Endodermal cell (in vitro differentiated cells): ENCODE results near the gene PDE8A. TPM values are rescaled to one million over a fixed set of nuclear protein-coding genes. Genes with fewer than 3 reads are reported as not detected.

Source experiments
- DNase-seq: peaks from one replicate; pipeline ENCODE4 v3.0.0-alpha.2; 2017
- H3K27ac ChIP-seq: 2 replicates; pipeline ENCODE4 v1.5.1; 2013; ENCODE audit warnings: mild to moderate bottlenecking, low read depth, low read length, moderate library complexity
- H3K27me3 ChIP-seq: 2 replicates; pipeline ENCODE4 v1.6.1; 2013; ENCODE audit warnings: mild to moderate bottlenecking, low read length, moderate library complexity; ENCODE audit not compliant: insufficient read depth, control insufficient read depth, poor library complexity, severe bottlenecking
- H3K36me3 ChIP-seq: 2 replicates; pipeline ENCODE4 v1.7.0; 2013; ENCODE audit warnings: mild to moderate bottlenecking, low read length, moderate library complexity; ENCODE audit not compliant: control insufficient read depth, insufficient read depth
- H3K4me1 ChIP-seq: one replicate; pipeline ENCODE4 v1.7.0; 2013; ENCODE audit warnings: low read length; ENCODE audit not compliant: control insufficient read depth, insufficient read depth
- H3K4me3 ChIP-seq: 2 replicates; pipeline ENCODE4 v1.5.1; 2013; ENCODE audit warnings: mild to moderate bottlenecking, low read length, moderate library complexity
- H3K9ac ChIP-seq: 2 replicates; pipeline ENCODE4 v1.6.1; 2013; ENCODE audit warnings: mild to moderate bottlenecking, low read length, moderate library complexity; ENCODE audit not compliant: poor library complexity, severe bottlenecking; ENCODE audit errors: extremely low read depth
- H3K9me3 ChIP-seq: 2 replicates; pipeline ENCODE4 v1.6.1; 2013; ENCODE audit warnings: mild to moderate bottlenecking, low read length, moderate library complexity; ENCODE audit not compliant: control insufficient read depth
- H3K27ac Mint-ChIP-seq: 2 replicates; pipeline ENCODE4 v1.8.0; 2020; ENCODE audit warnings: mixed read lengths
- H3K27me3 Mint-ChIP-seq: 2 replicates; pipeline ENCODE4 v1.8.0; 2021; ENCODE audit warnings: mild to moderate bottlenecking, mixed read lengths; ENCODE audit not compliant: insufficient read depth
- H3K36me3 Mint-ChIP-seq: 2 replicates; pipeline ENCODE4 v1.8.0; 2020; ENCODE audit warnings: low read depth, mixed read lengths
- H3K4me1 Mint-ChIP-seq: 2 replicates; pipeline ENCODE4 v1.8.0; 2020; ENCODE audit warnings: mixed read lengths
- H3K4me3 Mint-ChIP-seq: 2 replicates; pipeline ENCODE4 v1.8.0; 2020; ENCODE audit warnings: mild to moderate bottlenecking, moderate library complexity, mixed read lengths
- H3K9me3 Mint-ChIP-seq: 2 replicates; pipeline ENCODE4 v1.8.0; 2020; ENCODE audit warnings: mild to moderate bottlenecking, mixed read lengths
- CTCF ChIP-seq: fragments of 200-600 bp; sonication (generic); conservative IDR thresholded peaks from 2 replicates; pipeline ENCODE4 v1.5.0; 2021; ENCODE audit warnings: antibody characterized with exemption, mild to moderate bottlenecking
- WGBS, 2 experiments: methylation state at CpG; one replicate each; pipeline versions ENCODE4 v1.1.5 to v1.1.7; 2013; ENCODE audit warnings: missing lambda C conversion rate in 2 of 2, mixed read lengths in 1 of 2; ENCODE audit not compliant: insufficient coverage in 1 of 2, insufficient read length in 1 of 2; 5-methylcytosine and 5-hydroxymethylcytosine counted together
- total RNA-seq, 2 donors: library from RNA; stranded (reverse); fragmentation: NEBNext Ultra II Directional in 1 of 2; extraction: Animal tissue kit (Norgen Biotek cat#: 25700) in 1 of 2; gene quantifications; 2 replicates in 1 of 2; 3 replicates in 1 of 2; pipeline ENCODE4 v1.2.1, GENCODE V29; 2021

The PDE8A gene
- total RNA-seq, 2 donors from 2014 or later = 14.8 to 15.2 TPM

- DNase-seq = peak; percentile 78
- peaks cover 64% of the 10 kb centered on the region for H3K27me3 Mint-ChIP-seq
- H3K9me3 ChIP-seq = no peaks in the 10 kb centered on the region
- H3K9me3 Mint-ChIP-seq = no peaks in the 10 kb centered on the region
- no peak overlapping the region for H3K27ac Mint-ChIP-seq
- peak overlapping the region; percentile 63 for H3K4me3 ChIP-seq
- peak; percentile 4 for TF ChIP-seq CTCF
- peaks cover 49% of the 10 kb centered on the region for H3K27me3 ChIP-seq
- no peaks in the 10 kb centered on the region for H3K36me3 ChIP-seq
- 6% methylated on average over 40 to 46 of the region's 46 CpGs for WGBS, 2 experiments
- H3K27ac ChIP-seq = no peak overlapping the region
- peaks cover 23% of the 10 kb centered on the region for H3K4me1 Mint-ChIP-seq
- peak overlapping the region; percentile 76 for H3K4me3 Mint-ChIP-seq
- H3K36me3 Mint-ChIP-seq = no peaks in the 10 kb centered on the region
- no peak overlapping the region for H3K9ac ChIP-seq
- no peaks in the 10 kb centered on the region for H3K4me1 ChIP-seq
Measured at GRCh38 chr15:84982301-84982920, 755 bp downstream of the PDE8A start.

DNA sequence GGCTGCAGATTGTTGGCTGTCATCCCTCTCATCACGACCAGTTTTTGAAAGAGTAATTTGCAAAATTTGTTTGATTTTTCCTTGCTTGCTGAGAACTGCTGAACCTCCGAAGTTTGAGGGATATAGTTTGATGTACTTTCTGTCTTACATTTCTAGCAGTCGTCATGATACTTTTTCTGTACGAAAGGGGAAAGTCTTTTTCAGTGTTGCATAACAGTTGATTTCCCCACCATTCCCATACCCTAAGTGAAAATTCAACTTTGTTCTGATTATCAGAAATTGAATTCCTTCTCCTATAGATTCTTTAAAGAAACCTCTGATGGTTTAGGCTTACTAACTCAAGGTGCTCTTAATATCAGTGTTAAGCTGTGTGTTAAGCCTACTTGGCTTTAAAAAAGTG, 1.6 kb downstream of the PDE8A start:
- H3K4me1 ChIP-seq = no peaks in the 10 kb centered on the region
- H3K4me1 Mint-ChIP-seq = peaks cover 28% of the 10 kb centered on the region
- H3K4me3 ChIP-seq = peak overlapping the region; percentile 63
- no peak for DNase-seq
- TF ChIP-seq CTCF = no peak
- H3K27me3 Mint-ChIP-seq = peaks cover 60% of the 10 kb centered on the region
- H3K9me3 Mint-ChIP-seq = no peaks in the 10 kb centered on the region
- H3K36me3 ChIP-seq = no peaks in the 10 kb centered on the region
- no peaks in the 10 kb centered on the region for H3K36me3 Mint-ChIP-seq
- H3K27ac Mint-ChIP-seq = no peak overlapping the region
- H3K4me3 Mint-ChIP-seq = peak overlapping the region; percentile 76
- H3K27ac ChIP-seq = no peak overlapping the region
- H3K27me3 ChIP-seq = peaks cover 42% of the 10 kb centered on the region
- 75 to 84% methylated on average over 4 of the region's 4 CpGs for WGBS, 2 experiments
- H3K9me3 ChIP-seq = no peaks in the 10 kb centered on the region
- H3K9ac ChIP-seq = no peak overlapping the region

DNA sequence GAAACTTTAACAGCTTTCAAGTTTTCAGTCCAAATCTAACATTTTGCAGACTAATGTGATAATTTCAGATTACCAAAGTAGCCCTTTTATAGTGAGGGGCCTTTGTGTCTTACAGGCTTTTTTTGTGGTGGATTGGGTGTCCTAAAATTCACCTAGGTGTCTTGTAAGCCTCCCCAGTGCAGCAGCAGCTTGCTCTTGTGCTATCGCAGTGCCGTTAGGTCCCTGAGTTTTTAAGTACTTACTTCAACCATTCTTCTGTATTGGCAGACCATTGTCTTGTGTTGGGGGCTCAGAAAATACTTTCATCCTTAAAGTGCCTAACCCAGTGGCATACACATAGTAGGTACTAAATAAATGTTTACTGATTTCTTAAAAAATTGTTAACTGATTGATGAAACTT, 2.1 kb downstream of the PDE8A start:
- DNase-seq = no peak
- H3K9ac ChIP-seq = no peak overlapping the region
- H3K4me1 ChIP-seq = no peaks in the 10 kb centered on the region
- H3K27me3 Mint-ChIP-seq = peaks cover 59% of the 10 kb centered on the region
- no peaks in the 10 kb centered on the region for H3K9me3 ChIP-seq
- H3K9me3 Mint-ChIP-seq = no peaks in the 10 kb centered on the region
- peaks cover 31% of the 10 kb centered on the region for H3K4me1 Mint-ChIP-seq
- H3K27ac Mint-ChIP-seq = no peak overlapping the region
- no peaks in the 10 kb centered on the region for H3K36me3 ChIP-seq
- no peak for TF ChIP-seq CTCF
- no peaks in the 10 kb centered on the region for H3K36me3 Mint-ChIP-seq
- 92 to 94% methylated on average over 2 of the region's 2 CpGs for WGBS, 2 experiments
- no peak overlapping the region for H3K4me3 Mint-ChIP-seq
- peaks cover 38% of the 10 kb centered on the region for H3K27me3 ChIP-seq
- peak overlapping the region; percentile 63 for H3K4me3 ChIP-seq
- H3K27ac ChIP-seq = no peak overlapping the region
